ENCODE measurements around the gene GKN2.

GKN2 gene

GRCh38 chr2:68948710-68949109, 4.0 kb downstream of the GKN2 start:
- TF ChIP-seq CSDC2 (CRISPR knock-in tag; IDR thresholded peaks at IDR 0.05) (no peak), ISL1 (CRISPR knock-in tag; IDR thresholded peaks at IDR 0.05) (no peak), ZNF565 (CRISPR knock-in tag; conservative IDR thresholded peaks at IDR 0.05; ENCODE audit: low read depth) (no peak), ZFP3 (CRISPR knock-in tag; IDR thresholded peaks at IDR 0.05) (no peak), ZFP30 (CRISPR knock-in tag; IDR thresholded peaks at IDR 0.05) (no peak)
- no peak for ATAC-seq

DNA sequence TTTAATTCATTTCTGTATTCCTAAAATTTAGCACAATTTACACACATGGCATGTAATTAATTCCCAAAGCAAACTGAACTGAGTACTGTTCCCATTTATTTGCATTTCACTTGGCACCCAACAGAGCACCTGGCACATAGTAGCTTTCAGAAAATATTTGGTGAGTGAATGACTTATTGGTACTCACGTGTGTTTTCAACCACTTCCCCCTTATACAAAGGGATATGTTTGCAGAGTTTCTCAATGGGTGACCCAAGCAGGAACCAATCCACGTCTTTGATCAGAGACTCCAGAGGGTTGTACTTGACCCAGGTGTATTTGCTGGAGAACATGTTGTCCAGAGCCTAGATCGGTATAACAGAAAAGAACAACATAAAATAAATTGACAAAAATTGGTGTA, 6.6 kb downstream of the GKN2 start:
- no peak for ATAC-seq
- TF ChIP-seq BACH2 (CRISPR knock-in tag; IDR thresholded peaks at IDR 0.05; ENCODE audit: borderline replicate concordance): no peak
- no peak for TF ChIP-seq TOX (CRISPR knock-in tag; IDR thresholded peaks at IDR 0.05; ENCODE audit: borderline replicate concordance)
- no peak for TF ChIP-seq POU6F1 (CRISPR knock-in tag; IDR thresholded peaks at IDR 0.05; ENCODE audit: borderline replicate concordance, low read depth)
- TF ChIP-seq CSDC2 (CRISPR knock-in tag; IDR thresholded peaks at IDR 0.05): no peak
- TF ChIP-seq, protein P1, sequence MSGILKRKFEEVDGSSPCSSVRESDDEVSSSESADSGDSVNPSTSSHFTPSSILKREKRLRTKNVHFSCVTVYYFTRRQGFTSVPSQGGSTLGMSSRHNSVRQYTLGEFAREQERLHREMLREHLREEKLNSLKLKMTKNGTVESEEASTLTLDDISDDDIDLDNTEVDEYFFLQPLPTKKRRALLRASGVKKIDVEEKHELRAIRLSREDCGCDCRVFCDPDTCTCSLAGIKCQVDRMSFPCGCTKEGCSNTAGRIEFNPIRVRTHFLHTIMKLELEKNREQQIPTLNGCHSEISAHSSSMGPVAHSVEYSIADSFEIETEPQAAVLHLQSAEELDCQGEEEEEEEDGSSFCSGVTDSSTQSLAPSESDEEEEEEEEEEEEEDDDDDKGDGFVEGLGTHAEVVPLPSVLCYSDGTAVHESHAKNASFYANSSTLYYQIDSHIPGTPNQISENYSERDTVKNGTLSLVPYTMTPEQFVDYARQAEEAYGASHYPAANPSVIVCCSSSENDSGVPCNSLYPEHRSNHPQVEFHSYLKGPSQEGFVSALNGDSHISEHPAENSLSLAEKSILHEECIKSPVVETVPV (CRISPR knock-in tag; IDR thresholded peaks at IDR 0.05): no peak

GRCh38 chr2:68943581-68944568, 8.8 kb downstream of the GKN2 start:
- ATAC-seq: peak; percentile 97
- TF ChIP-seq ZNF565 (CRISPR knock-in tag; conservative IDR thresholded peaks at IDR 0.05; ENCODE audit: low read depth) (no peak), ZFP30 (CRISPR knock-in tag; IDR thresholded peaks at IDR 0.05) (no peak), SNAI2 (CRISPR knock-in tag; IDR thresholded peaks at IDR 0.05) (no peak), ZNF8 (CRISPR knock-in tag; IDR thresholded peaks at IDR 0.05) (no peak), PPARA (CRISPR knock-in tag; IDR thresholded peaks at IDR 0.05; ENCODE audit: borderline replicate concordance) (no peak), ESRRG (CRISPR knock-in tag; IDR thresholded peaks at IDR 0.05) (no peak), TCF4 (CRISPR knock-in tag; IDR thresholded peaks at IDR 0.05; ENCODE audit: borderline replicate concordance) (no peak), ZFP3 (CRISPR knock-in tag; IDR thresholded peaks at IDR 0.05) (no peak), ISL1 (CRISPR knock-in tag; IDR thresholded peaks at IDR 0.05) (no peak)

- TF ChIP-seq, protein P2, sequence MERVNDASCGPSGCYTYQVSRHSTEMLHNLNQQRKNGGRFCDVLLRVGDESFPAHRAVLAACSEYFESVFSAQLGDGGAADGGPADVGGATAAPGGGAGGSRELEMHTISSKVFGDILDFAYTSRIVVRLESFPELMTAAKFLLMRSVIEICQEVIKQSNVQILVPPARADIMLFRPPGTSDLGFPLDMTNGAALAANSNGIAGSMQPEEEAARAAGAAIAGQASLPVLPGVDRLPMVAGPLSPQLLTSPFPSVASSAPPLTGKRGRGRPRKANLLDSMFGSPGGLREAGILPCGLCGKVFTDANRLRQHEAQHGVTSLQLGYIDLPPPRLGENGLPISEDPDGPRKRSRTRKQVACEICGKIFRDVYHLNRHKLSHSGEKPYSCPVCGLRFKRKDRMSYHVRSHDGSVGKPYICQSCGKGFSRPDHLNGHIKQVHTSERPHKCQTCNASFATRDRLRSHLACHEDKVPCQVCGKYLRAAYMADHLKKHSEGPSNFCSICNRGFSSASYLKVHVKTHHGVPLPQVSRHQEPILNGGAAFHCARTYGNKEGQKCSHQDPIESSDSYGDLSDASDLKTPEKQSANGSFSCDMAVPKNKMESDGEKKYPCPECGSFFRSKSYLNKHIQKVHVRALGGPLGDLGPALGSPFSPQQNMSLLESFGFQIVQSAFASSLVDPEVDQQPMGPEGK (CRISPR knock-in tag; IDR thresholded peaks at IDR 0.05; ENCODE audit: borderline replicate concordance): no peak
- TF ChIP-seq, protein P3, sequence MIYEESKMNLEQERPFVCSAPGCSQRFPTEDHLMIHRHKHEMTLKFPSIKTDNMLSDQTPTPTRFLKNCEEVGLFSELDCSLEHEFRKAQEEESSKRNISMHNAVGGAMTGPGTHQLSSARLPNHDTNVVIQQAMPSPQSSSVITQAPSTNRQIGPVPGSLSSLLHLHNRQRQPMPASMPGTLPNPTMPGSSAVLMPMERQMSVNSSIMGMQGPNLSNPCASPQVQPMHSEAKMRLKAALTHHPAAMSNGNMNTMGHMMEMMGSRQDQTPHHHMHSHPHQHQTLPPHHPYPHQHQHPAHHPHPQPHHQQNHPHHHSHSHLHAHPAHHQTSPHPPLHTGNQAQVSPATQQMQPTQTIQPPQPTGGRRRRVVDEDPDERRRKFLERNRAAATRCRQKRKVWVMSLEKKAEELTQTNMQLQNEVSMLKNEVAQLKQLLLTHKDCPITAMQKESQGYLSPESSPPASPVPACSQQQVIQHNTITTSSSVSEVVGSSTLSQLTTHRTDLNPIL (CRISPR knock-in tag; IDR thresholded peaks at IDR 0.05; ENCODE audit: low read depth): no peak
- TF ChIP-seq ZFP30 (CRISPR knock-in tag; IDR thresholded peaks at IDR 0.05) (peak; percentile 82), CSDC2 (CRISPR knock-in tag; IDR thresholded peaks at IDR 0.05) (no peak), SNAI2 (CRISPR knock-in tag; IDR thresholded peaks at IDR 0.05) (no peak), BACH2 (CRISPR knock-in tag; IDR thresholded peaks at IDR 0.05; ENCODE audit: borderline replicate concordance) (no peak), ZC3H10 (CRISPR knock-in tag; IDR thresholded peaks at IDR 0.05) (no peak), ISL1 (CRISPR knock-in tag; IDR thresholded peaks at IDR 0.05) (no peak)
- TF ChIP-seq, protein P4, sequence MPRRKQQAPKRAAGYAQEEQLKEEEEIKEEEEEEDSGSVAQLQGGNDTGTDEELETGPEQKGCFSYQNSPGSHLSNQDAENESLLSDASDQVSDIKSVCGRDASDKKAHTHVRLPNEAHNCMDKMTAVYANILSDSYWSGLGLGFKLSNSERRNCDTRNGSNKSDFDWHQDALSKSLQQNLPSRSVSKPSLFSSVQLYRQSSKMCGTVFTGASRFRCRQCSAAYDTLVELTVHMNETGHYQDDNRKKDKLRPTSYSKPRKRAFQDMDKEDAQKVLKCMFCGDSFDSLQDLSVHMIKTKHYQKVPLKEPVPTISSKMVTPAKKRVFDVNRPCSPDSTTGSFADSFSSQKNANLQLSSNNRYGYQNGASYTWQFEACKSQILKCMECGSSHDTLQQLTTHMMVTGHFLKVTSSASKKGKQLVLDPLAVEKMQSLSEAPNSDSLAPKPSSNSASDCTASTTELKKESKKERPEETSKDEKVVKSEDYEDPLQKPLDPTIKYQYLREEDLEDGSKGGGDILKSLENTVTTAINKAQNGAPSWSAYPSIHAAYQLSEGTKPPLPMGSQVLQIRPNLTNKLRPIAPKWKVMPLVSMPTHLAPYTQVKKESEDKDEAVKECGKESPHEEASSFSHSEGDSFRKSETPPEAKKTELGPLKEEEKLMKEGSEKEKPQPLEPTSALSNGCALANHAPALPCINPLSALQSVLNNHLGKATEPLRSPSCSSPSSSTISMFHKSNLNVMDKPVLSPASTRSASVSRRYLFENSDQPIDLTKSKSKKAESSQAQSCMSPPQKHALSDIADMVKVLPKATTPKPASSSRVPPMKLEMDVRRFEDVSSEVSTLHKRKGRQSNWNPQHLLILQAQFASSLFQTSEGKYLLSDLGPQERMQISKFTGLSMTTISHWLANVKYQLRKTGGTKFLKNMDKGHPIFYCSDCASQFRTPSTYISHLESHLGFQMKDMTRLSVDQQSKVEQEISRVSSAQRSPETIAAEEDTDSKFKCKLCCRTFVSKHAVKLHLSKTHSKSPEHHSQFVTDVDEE (CRISPR knock-in tag; IDR thresholded peaks at IDR 0.05): no peak
- no peak for ATAC-seq
These were observed 9.9 kb downstream of the GKN2 start for GRCh38 chr2:68942827-68943226.

All from SK-N-SH treated with all-trans-retinoic acid at 6 μM for 48 hours (cell line).